HG02588 (cell line): ENCODE measurements around the gene LRRTM3.
A peak's percentile ranks its signal among the peaks of the same experiment; 100 is the strongest.

Source experiments
- ATAC-seq: cut with Tn5 transposase; IDR thresholded peaks from one replicate; pipeline ENCODE4 v1.9.1; 2021; ENCODE audit warnings: mild to moderate bottlenecking, moderate library complexity; ENCODE audit not compliant: unreplicated experiment

LRRTM3 gene

DNA sequence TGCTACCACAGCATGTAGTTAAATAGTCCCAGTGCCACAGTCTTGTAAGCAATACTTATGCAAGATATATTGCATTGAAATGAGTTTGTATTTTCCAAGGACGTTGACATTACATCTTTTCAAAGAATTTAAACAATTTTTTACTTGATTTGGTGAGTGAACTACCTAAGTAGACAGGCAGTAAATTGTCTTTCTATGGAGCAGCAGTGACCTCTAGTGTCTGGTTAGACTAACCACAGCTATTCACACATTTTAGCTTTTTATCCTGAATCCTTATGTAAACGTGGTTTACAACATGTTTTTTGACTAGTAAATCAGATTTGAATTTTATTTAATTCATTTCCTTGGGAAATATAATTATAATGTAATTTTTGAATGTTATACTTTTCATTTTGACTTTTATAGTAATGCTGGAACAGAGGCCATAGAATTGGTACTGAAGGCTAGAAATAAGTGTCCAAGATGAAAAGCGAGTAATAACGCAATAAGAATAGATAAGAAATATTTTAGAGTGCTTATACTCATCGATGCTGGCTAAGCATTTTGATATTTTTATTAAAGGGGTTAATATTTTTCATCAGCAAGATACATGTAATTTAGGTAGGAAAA is 5.6 kb downstream of the LRRTM3 start:
- ATAC-seq = peak; percentile 84

DNA sequence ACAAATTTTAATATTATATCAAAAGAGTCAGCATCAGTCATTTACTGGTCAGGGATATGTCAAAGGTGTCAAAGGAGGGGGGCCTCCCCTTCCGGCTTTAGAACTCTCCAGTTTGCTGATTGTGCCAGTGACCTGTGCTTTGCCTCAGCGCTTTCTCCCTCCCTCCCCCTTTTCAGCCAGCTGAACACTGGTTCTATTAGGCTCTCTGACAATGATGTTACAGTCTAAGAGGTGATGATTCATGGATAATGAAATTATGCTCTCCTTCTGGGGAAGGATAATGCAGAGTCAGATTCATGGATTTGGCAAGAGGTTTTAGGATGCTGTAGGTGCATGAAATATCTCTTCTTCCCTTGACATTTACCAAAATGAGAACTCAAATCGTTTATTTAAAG is 6.1 kb downstream of the LRRTM3 start:
- ATAC-seq = no peak

- ATAC-seq = no peak
These were observed 8.9 kb downstream of the LRRTM3 start for GRCh38 chr10:66934711-66935110.

GRCh38 chr10:66940965-66941364 is 15.1 kb downstream of the LRRTM3 start:
- ATAC-seq = no peak

DNA sequence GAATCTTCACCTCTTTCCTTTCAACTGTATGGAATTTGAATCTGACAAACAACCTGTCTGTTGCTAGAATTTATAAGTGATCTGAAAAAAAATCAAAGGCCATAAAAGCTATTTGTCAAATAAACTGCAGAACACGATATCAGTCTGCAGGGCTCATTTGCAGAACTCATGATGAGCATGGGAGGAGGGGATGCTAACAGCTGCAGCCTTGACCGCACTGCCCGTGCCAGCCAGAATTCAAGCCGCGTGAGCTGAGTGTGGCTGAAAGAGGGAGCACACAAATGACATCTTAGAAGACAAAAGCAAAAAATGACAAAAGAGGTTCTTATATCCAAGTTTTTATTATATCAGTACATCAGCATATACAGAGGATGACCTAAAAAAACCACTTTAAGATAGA is 15.7 kb downstream of the LRRTM3 start:
- ATAC-seq = no peak

DNA sequence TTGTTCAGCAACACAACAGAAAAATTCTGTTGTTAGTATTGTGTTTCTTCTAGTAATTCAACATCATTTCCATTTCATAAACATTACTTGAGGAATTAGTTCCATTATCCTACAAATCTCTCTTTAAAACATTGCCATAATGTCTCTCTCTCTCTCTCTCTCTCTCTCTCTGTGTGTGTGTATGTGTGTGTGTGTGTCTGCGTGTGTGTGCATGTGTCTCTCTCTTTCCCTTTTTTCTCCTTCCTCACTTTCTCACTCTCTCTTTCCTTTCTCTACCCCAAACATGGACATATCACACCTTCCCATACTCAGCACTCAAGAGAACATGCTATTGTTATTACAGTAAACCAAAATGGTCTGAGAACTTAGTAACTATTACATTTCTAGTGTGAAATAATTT is 16.6 kb downstream of the LRRTM3 start:
- ATAC-seq = no peak

DNA sequence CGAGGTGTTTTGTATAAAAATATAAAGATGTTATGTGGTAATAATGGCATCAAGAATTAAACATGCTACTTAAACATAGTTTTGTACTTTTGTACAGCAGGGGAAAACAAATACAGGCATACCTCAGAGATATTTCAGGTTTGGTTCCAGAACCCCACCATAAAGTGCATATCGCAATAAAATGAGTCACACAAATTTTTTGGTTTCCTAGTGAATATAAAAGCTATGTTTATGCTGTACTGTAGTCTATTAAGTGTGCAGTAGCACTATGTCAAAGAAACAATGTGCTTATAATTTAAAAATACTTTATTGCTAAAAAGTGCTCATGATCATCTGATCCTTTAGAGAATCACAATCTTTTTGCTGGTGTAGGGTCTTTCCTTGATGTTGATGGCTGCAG is 17.8 kb downstream of the LRRTM3 start:
- no peak for ATAC-seq

GRCh38 chr10:66951896-66952295 is 26.1 kb downstream of the LRRTM3 start:
- no peak for ATAC-seq

- ATAC-seq = no peak
These were observed 32.6 kb downstream of the LRRTM3 start for GRCh38 chr10:66958466-66958865.

- ATAC-seq = no peak
These were observed 39.1 kb downstream of the LRRTM3 start for GRCh38 chr10:66964946-66965345.

DNA sequence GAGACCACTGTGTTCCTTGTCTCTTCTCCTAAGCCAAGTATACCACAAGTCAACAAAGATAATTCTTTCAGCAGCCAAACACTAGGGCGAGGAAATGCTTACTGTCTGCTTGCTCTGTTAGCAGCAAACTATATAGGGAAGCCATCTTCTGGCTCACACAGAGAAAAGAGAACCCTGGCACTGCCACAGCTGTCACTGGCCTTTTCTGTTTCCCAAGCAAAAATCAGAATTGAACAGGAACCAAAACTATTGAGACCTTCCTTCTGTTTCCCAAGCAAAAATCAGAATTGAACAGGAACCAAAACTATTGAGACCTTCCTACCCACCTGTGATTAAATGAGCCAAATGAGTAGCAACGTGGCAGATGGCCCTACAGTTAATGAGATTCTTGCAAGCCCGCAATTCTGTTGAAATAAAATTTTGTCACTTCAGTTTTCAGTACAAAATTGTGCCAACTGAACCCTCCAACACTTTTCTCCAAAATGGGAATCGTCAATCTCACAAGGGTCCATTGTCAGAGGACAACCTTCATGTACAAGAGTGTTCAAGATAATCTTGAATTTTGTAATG is 54.5 kb downstream of the LRRTM3 start:
- ATAC-seq = no peak

DNA sequence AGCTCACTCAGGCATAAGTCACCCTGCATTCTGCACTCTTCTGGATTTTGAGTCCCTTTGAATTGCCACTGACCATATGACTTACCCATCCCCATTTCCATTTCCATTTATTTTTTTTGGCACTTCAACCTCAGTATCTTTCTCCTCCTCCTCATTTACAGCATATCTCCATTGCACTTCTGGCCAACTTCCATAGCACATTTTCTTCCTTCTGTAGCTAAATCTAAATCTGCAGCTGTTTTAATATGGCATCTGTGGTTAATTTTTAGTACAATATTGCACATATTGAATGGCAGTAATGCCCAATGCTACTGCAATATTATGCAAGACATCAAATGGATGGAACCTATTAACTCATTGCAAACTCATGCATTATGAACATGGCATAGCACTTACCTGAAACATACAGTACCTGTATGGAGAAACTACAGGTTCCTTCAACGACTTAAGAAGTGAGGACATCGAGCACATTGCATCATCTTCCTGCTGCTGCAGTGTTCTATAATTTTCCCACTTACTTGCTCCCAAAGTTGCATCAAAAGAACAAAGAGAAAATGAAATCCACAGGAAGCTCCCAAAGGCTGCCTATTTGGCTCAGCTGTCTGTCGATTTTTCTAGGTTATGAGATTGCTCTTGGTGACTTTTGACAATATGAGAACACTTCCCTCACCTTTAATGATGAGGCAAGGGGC is 55.7 kb downstream of the LRRTM3 start:
- ATAC-seq = no peak

GRCh38 chr10:66982053-66982420 is 56.2 kb downstream of the LRRTM3 start:
- ATAC-seq = no peak

GRCh38 chr10:66982792-66983474 is 57.1 kb downstream of the LRRTM3 start:
- no peak for ATAC-seq

DNA sequence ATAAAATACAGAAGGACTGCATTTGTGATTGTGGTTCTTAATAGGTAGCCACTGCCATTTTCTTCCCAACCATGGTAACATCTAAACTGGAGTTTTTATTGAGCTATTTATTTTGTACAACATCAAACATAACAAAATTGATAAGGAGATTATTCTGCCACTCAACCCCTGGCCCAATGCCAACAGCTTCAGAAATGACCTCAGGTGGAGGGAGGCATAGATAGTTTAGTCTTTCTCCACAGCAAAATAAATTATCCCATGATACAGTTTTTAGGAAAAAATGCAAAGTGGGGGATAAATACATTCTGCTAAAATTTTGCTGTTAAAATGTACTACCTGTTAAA is 57.6 kb downstream of the LRRTM3 start:
- no peak for ATAC-seq

DNA sequence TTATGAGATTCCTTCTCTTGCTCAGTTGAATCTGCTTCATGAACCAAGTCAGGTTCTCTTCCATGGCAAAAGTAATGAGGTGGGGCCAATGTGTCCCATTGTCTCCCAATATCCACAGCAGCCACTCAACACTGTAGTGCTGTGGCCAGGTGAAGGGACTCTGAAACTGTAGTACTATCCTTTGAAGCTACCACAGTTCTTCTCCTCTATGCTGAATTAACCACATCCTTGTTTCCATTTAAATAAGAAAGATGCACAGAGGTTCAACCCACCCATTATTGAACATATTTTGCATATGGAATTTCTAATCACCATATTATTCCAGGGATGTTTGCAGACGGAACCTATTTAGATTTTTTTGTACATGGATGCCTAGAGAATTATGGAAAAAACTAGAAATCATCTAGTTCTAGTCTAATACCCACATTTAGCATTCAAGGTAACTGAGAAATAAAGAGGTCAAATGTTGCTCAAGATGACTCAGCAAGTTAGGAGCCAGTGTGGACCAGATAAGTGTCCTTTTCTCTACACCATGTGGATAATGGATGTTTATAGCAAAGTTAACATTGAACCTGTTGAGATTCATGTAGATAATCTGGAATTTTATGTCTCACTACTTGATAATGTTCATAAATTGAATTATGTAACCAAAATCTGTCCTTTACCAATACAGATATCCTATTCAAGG is 64.5 kb downstream of the LRRTM3 start:
- no peak for ATAC-seq

DNA sequence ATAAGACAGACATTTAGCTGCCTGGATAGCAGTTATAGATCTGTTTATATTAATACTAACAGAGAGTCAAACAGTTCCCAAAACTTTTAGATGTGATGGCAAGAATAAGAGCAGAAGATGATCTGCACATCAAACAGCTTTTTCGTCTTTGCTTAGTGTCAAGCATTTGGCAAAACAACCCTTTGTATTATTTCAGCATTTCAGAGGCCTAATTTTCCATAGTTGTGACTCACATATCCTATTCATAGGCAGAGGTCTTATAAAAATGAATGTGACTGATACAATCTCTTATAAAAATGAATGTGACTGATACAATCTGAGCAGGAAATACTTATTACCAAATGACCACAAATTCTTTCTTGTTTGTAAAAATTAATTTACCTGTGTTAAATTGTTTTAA is 71.2 kb downstream of the LRRTM3 start:
- no peak for ATAC-seq

DNA sequence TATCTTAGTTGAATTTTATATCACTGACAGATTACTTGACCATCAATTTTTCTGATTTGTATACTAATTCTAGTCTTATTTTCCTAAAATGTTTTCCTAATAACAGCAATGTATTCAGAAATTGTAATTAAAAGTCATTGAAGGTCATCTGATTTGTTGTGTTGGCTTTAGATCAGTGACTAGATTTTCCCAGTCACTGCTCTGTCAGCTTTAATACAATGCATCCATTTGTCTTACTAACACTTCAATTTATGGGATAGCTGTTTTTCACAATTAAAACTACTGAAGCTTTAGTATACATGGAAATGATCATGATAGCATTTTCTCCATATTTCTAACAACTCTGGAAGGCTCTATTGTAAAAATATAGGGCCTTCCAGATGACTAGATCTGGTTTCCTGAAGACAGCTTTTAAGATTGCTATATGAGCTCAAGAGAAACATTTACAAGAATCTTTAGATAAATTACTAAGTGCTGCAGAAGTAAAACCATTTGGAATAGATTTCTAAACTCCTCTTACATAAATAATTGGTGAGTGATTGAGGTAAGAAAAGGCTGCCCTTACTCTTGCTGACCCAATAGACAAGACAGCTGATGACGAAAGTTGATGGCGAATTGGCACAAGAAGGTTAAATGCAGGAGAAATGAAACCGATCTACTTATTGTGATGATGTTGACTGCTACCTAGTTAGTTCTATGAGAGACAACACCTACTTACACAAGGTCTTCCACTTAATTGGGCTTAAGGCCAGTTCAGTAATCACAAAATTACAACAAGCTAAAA is 74.1 kb downstream of the LRRTM3 start:
- ATAC-seq = no peak

- ATAC-seq = no peak
These were observed 78.9 kb downstream of the LRRTM3 start for GRCh38 chr10:67004690-67005089.

- ATAC-seq = no peak
These were observed 80.1 kb downstream of the LRRTM3 start for GRCh38 chr10:67005981-67006380.

- ATAC-seq = no peak
These were observed 85.6 kb downstream of the LRRTM3 start for GRCh38 chr10:67011480-67011879.
